DOHH2 (cell line): ENCODE results near the gene FMNL3.
A peak's percentile ranks its signal among the peaks of the same experiment; 100 is the strongest.

ENCODE experiments used
- H3F3A ChIP-seq: fragments of 200-600 bp; sonication (generic), shearing (Covaris generic); 2 replicates; pipeline ENCODE4 v1.6.0; 2016; ENCODE audit warnings: antibody characterized with exemption, mild to moderate bottlenecking; ENCODE audit not compliant: control insufficient read depth, insufficient read depth
- H3K27ac ChIP-seq: fragments of 200-600 bp; sonication (generic); 2 replicates; pipeline ENCODE4 v1.5.1; 2014; ENCODE audit warnings: low read depth, mild to moderate bottlenecking, low read length, moderate library complexity
- H3K27me3 ChIP-seq: fragments of 200-600 bp; sonication (generic); 2 replicates; pipeline ENCODE4 v1.6.1; 2014; ENCODE audit warnings: mild to moderate bottlenecking, low read length, mixed read lengths; ENCODE audit not compliant: control insufficient read depth
- H3K36me3 ChIP-seq: fragments of 200-600 bp; sonication (generic); 2 replicates; pipeline ENCODE4 v1.6.1; 2014; ENCODE audit warnings: mild to moderate bottlenecking, low read length, moderate library complexity, mixed read lengths; ENCODE audit not compliant: control insufficient read depth
- H3K4me1 ChIP-seq: fragments of 200-600 bp; sonication (generic); 2 replicates; pipeline ENCODE4 v1.6.1; 2014; ENCODE audit warnings: mild to moderate bottlenecking, low read length, mixed read lengths; ENCODE audit not compliant: control insufficient read depth
- H3K4me2 ChIP-seq: fragments of 200-600 bp; sonication (generic); 2 replicates; pipeline ENCODE4 v1.6.0; 2014; ENCODE audit warnings: mild to moderate bottlenecking, low read length, moderate library complexity
- H3K4me3 ChIP-seq: fragments of 200-600 bp; sonication (generic); 2 replicates; pipeline ENCODE4 v1.5.1; 2014; ENCODE audit warnings: mild to moderate bottlenecking, low read length, mixed read lengths
- H3K79me2 ChIP-seq: fragments of 200-600 bp; sonication (generic); 2 replicates; pipeline ENCODE4 v1.6.1; 2014; ENCODE audit warnings: mild to moderate bottlenecking, low read length, mixed read lengths; ENCODE audit not compliant: control insufficient read depth
- H3K9me2 ChIP-seq: fragments of 200-600 bp; sonication (generic); replicated peaks from 2 replicates; pipeline ENCODE4 v1.6.1; 2014; ENCODE audit warnings: mild to moderate bottlenecking, low read length, mixed read lengths; ENCODE audit not compliant: control insufficient read depth
- H3K9me3 ChIP-seq: fragments of 200-600 bp; sonication (generic); 2 replicates; pipeline ENCODE4 v1.6.1; 2014; ENCODE audit warnings: antibody characterized with exemption, low read length, mixed read lengths; ENCODE audit not compliant: control insufficient read depth, insufficient read depth
- H4K20me1 ChIP-seq: fragments of 200-600 bp; sonication (generic); 2 replicates; pipeline ENCODE4 v1.6.0; 2014; ENCODE audit warnings: low read depth, mild to moderate bottlenecking, antibody characterized with exemption, low read length, moderate library complexity; ENCODE audit not compliant: control insufficient read depth, insufficient read depth
- CTCF ChIP-seq: fragments of 200-600 bp; sonication (generic); IDR thresholded peaks from one replicate; pipeline ENCODE4 v1.5.1; 2014; ENCODE audit warnings: antibody characterized with exemption, mild to moderate bottlenecking, low read depth, low read length; ENCODE audit not compliant: poor library complexity, severe bottlenecking
- EZH2phosphoT487 ChIP-seq: fragments of 200-600 bp; sonication (generic); IDR thresholded peaks from 2 replicates; pipeline ENCODE4 v1.6.1; 2017; ENCODE audit warnings: borderline replicate concordance, mild to moderate bottlenecking, antibody characterized with exemption, low read length, moderate library complexity, mixed read lengths

Gene FMNL3

GRCh38 chr12:49669796-49670195, 37.4 kb downstream of the FMNL3 start:
- H3K9me3 ChIP-seq: no peaks in the 10 kb centered on the region
- H3K4me3 ChIP-seq: no peak overlapping the region
- TF ChIP-seq CTCF: no peak
- TF ChIP-seq EZH2phosphoT487: no peak
- no peaks in the 10 kb centered on the region for H4K20me1 ChIP-seq
- H3K36me3 ChIP-seq: peaks cover 4% of the 10 kb centered on the region; the same call in 1 of the 2 replicates
- H3K4me2 ChIP-seq: peak overlapping the region; percentile 67; the same call in 1 of the 2 replicates
- no peaks in the 10 kb centered on the region for H3K9me2 ChIP-seq
- H3K4me1 ChIP-seq: peaks cover 63% of the 10 kb centered on the region
- H3K27me3 ChIP-seq: no peaks in the 10 kb centered on the region
- peaks cover 12% of the 10 kb centered on the region for H3K79me2 ChIP-seq
- no peak overlapping the region for H3K27ac ChIP-seq
- H3F3A ChIP-seq: 0 out of 2 replicates have a peak, but pooled peaks cover 2% of the 10 kb centered on the region

GRCh38 chr12:49667325-49668090, 39.7 kb downstream of the FMNL3 start:
- Histone ChIP-seq H3K4me2 (no peak overlapping the region), H4K20me1 (no peaks in the 10 kb centered on the region), H3K4me1 (peaks cover 68% of the 10 kb centered on the region), H3K27me3 (no peaks in the 10 kb centered on the region), H3K9me3 (no peaks in the 10 kb centered on the region), H3K36me3 (peaks cover 6% of the 10 kb centered on the region), H3K27ac (no peak overlapping the region), H3K4me3 (no peak overlapping the region), H3K9me2 (no peaks in the 10 kb centered on the region), H3K79me2 (peaks cover 12% of the 10 kb centered on the region), H3F3A (0 out of 2 replicates have a peak, but pooled peaks cover 2% of the 10 kb centered on the region)
- TF ChIP-seq CTCF: no peak
- TF ChIP-seq EZH2phosphoT487: no peak

GRCh38 chr12:49666176-49666575, 41.0 kb downstream of the FMNL3 start:
- Histone ChIP-seq H3K4me1 (peaks cover 68% of the 10 kb centered on the region), H3K9me2 (no peaks in the 10 kb centered on the region; the same call in 1 of the 2 replicates), H3K4me3 (no peak overlapping the region), H4K20me1 (no peaks in the 10 kb centered on the region), H3F3A (0 out of 2 replicates have a peak, but pooled peaks cover 2% of the 10 kb centered on the region), H3K27ac (no peak overlapping the region), H3K79me2 (peaks cover 14% of the 10 kb centered on the region), H3K27me3 (no peaks in the 10 kb centered on the region), H3K4me2 (no peak overlapping the region), H3K9me3 (no peaks in the 10 kb centered on the region), H3K36me3 (peaks cover 18% of the 10 kb centered on the region)
- TF ChIP-seq CTCF (no peak), EZH2phosphoT487 (no peak)
